Stimulated activated CD8-positive, alpha-beta memory T cell treated with anti-CD3 and anti-CD28 coated beads, Interleukin-12 subunit alpha, Interleukin-12 subunit beta, amount 100 ng/mL, for 24 hours (primary cell): ENCODE data around the gene EPHA7.

ENCODE experiments used
- DNase-seq: peaks from one replicate; pipeline ENCODE4 v3.0.0-alpha.2; 2020; ENCODE audit errors: extremely low read depth

Gene EPHA7

DNA sequence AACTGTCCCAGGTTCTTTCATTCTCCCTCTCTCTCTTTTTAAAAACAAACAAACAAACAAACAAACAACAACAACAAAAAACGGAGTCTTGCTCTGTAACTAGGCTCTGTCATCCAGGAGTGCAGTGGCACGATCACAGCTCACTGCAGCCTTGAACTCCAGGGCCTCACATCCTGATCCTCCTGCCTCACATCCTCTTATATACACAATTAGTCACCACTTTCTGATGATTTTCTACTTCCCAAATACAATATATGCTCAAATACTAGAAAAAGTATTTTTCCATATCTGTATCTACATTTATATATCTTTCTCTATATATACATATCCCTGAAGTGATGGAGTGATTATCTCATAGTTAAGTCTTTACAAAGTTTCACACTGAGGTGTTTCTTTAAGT is 170.7 kb downstream of the EPHA7 start:
- DNase-seq, result no peak

GRCh38 chr6:93243231-93243778 is 176.1 kb downstream of the EPHA7 start:
- DNase-seq, result no peak

DNA sequence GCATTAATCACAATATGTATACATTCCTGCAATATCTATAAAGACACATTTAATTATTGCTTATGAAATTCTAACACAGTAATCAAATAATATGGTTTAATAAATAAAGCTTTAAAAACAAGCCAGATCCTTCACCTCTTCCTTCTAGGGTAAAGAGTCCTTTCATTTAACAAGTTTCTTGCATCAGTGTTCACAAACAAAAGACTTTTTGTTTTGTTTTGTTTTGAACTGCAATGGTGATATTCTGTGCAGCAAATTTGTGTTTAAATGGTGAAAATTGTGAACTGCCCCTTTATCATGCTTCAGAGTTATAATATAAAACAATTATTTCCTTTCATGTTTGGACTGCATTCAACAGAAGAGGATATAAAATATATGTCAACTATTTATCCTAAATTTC is 177.3 kb downstream of the EPHA7 start:
- no peak for DNase-seq

DNA sequence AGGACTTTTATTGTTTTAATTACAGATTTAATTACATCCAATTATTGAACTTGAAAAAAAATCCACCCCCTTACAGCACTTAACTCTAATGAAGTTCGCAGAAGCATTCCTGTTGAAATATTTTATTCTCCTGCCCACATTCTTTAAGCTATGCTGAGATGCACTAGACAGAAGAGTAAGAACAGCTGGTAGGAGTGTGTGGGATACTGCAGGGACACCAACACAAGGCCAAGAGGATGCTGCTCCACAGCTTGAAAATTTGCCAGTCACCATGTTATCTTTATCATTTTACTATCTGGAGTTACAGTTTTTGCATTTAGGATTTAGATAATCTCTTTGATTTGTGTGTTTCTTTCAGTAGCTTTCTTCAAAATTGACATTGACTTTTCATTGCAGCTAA is 180.7 kb downstream of the EPHA7 start:
- DNase-seq, result no peak

GRCh38 chr6:93235775-93236174 is 183.6 kb downstream of the EPHA7 start:
- no peak for DNase-seq

- DNase-seq, result no peak
Measured at GRCh38 chr6:93226822-93227221, 192.5 kb downstream of the EPHA7 start.

- no peak for DNase-seq
Measured at GRCh38 chr6:93222071-93222851, 197.1 kb downstream of the EPHA7 start.

- DNase-seq, result no peak
Measured at GRCh38 chr6:93219447-93219846, 199.9 kb downstream of the EPHA7 start.

DNA sequence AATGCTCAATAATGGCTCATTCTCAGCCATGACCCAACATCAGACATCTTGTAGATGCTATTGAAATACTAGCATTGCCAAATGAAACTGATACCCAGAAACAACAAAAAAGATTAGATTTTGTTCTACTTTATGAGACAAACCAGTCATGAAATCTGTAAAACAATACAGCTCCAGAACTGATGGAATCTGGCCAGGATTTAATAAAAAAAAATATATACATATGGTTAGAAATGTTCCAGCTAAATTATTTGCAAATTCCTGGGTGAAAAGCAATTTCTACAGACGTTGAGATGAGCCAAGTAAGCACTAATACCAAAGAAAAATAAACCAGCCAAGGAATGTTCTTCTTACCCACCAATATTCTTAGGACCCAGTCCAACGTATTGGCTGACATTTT is 201.3 kb downstream of the EPHA7 start:
- no peak for DNase-seq

DNA sequence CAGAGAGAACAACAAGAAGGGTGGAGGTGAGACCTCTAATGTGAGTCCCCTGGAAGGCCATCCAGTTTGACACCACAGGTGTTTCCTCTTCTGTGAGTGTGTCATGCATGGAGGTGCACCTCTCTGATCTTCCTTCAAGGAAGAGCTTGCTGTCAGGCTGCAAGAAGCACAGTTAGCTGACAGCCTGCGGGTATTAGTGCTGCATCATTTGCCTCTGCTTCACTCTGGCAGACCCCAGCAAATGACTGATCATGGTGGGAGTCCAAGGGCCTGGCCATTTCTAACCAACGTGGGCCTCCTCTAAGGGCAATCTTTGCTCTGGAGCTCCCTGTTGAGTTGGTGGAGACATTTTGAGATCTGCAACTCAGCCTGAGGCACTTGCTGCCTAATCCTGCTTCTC is 206.3 kb downstream of the EPHA7 start:
- no peak for DNase-seq

DNA sequence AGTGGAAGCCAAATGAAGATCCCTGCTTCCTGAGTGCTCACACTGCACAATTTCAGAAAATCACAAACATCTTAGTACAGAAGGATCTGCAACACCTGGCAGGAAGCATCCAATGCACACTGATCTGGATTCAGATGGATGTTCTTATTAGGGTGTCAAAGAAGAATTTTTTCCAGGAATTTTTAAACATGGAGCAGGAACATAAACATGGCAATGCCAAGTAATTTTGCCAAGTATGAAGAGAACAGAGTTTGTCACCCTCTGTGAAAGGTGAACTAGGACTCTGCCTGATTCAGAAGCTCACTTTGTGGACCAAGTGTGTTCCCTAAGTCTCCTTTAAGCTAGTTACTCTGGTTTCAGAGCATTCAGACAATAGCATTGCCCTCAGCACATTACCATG is 208.5 kb downstream of the EPHA7 start:
- no peak for DNase-seq

GRCh38 chr6:93209358-93209757 is 210.0 kb downstream of the EPHA7 start:
- DNase-seq, result no peak

DNA sequence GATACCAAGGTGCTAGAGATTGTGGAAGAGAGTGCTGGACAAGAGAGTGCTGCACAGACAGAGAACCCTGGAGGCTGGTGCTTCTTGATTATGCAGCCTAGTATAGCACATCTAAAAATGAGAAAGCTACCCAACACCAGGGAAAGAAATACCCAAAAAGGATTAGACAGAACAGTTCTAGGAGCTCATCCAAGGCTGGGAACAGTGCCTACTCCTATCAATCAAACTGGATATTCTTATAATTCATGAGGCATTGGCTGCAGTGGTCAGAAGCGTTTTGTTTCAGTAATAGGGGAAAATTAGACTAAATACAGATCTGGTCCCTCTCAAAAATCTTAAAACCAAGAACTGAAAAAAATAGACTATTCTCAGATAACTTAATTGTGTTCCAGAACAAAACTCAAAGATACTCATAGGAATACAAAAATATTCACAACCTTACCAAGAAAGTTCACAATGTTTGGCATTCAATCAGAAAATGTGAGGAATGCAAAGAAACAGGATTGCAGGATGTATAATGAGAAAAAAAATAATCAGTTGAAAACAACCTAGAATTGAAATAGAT is 222.9 kb downstream of the EPHA7 start:
- DNase-seq, result no peak

- no peak for DNase-seq
Measured at GRCh38 chr6:93194480-93194879, 224.9 kb downstream of the EPHA7 start.

DNA sequence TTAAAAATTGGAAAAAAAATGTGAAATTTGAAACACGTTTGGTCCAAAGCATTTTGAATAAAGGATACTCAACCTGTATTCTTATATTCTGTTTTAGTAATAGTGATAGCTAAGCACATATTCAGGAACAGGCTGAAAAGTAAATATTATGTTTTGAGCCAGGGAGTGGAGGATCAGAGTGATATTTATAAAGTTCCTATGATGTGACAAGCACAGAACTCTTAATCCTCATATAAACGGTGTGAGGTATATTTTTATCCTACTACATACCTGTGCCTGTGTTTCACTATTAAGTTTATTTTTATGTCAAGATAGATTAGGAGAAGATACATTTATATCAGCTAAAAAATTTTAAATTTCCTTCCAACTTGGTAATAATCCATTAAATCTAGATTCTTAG is 225.5 kb downstream of the EPHA7 start:
- DNase-seq, result no peak
